GM18868 (cell line): ENCODE data around the gene MRGPRG.

Experiments
- ATAC-seq: cut with Tn5 transposase; IDR thresholded peaks from one replicate; pipeline ENCODE4 v1.9.1; 2021; ENCODE audit warnings: mild to moderate bottlenecking, moderate library complexity; ENCODE audit not compliant: unreplicated experiment

The MRGPRG gene

GRCh38 chr11:3207526-3208189 lies 11.0 kb downstream of the MRGPRG start:
- no peak for ATAC-seq

- ATAC-seq: no peak
Measured at GRCh38 chr11:3206922-3207204, 11.8 kb downstream of the MRGPRG start.

- no peak for ATAC-seq
Measured at GRCh38 chr11:3206156-3206921, 12.3 kb downstream of the MRGPRG start.

- no peak for ATAC-seq
Measured at GRCh38 chr11:3205261-3206155, 13.1 kb downstream of the MRGPRG start.

GRCh38 chr11:3204141-3205015 lies 14.2 kb downstream of the MRGPRG start:
- ATAC-seq: no peak

- ATAC-seq: no peak
Measured at GRCh38 chr11:3203221-3204043, 15.2 kb downstream of the MRGPRG start.

GRCh38 chr11:3202759-3203158 lies 15.9 kb downstream of the MRGPRG start:
- no peak for ATAC-seq

GRCh38 chr11:3202305-3202704 lies 16.3 kb downstream of the MRGPRG start:
- ATAC-seq: no peak

- no peak for ATAC-seq
Measured at GRCh38 chr11:3201677-3202181, 16.9 kb downstream of the MRGPRG start.

GRCh38 chr11:3201112-3201581 lies 17.5 kb downstream of the MRGPRG start:
- ATAC-seq: no peak

- no peak for ATAC-seq
Measured at GRCh38 chr11:3200388-3201111, 18.1 kb downstream of the MRGPRG start.

GRCh38 chr11:3199537-3200295 lies 18.9 kb downstream of the MRGPRG start:
- ATAC-seq: no peak

GRCh38 chr11:3198815-3199214 lies 19.8 kb downstream of the MRGPRG start:
- no peak for ATAC-seq

GRCh38 chr11:3197878-3198528 lies 20.6 kb downstream of the MRGPRG start:
- ATAC-seq: no peak

- ATAC-seq: no peak
Measured at GRCh38 chr11:3197044-3197695, 21.4 kb downstream of the MRGPRG start.

- no peak for ATAC-seq
Measured at GRCh38 chr11:3196161-3197043, 22.2 kb downstream of the MRGPRG start.
